Neural crest cell (in vitro differentiated cells): Measurements from ENCODE around the gene DCD. TPM values are rescaled to one million over a fixed set of nuclear protein-coding genes. Genes with fewer than 3 reads are reported as not detected.
"Not testable (repeated sequence)": the region's sequence is repeated elsewhere in the genome, so short reads cannot be mapped to it uniquely, and the experiment has no call there.

Experiments used
- DNase-seq: peaks from one replicate; pipeline ENCODE4 v3.0.0; 2021; ENCODE audit warnings: low read depth, mixed read lengths, low spot score
- H3K27ac Mint-ChIP-seq: one replicate; pipeline ENCODE4 v1.8.0; 2021; ENCODE audit warnings: mild to moderate bottlenecking, mixed read lengths; ENCODE audit not compliant: unreplicated experiment
- H3K27me3 Mint-ChIP-seq: 2 replicates; pipeline ENCODE4 v1.8.0; 2021; ENCODE audit warnings: low read depth, mild to moderate bottlenecking, mixed read lengths
- H3K36me3 Mint-ChIP-seq: 2 replicates; pipeline ENCODE4 v1.8.0; 2021; ENCODE audit warnings: low read depth, mild to moderate bottlenecking, mixed read lengths
- H3K4me1 Mint-ChIP-seq: 2 replicates; pipeline ENCODE4 v1.8.0; 2021; ENCODE audit warnings: mixed read lengths
- H3K4me3 Mint-ChIP-seq: one replicate; pipeline ENCODE4 v1.8.0; 2021; ENCODE audit warnings: mild to moderate bottlenecking, mixed read lengths
- H3K9me3 Mint-ChIP-seq: 2 replicates; pipeline ENCODE4 v1.8.0; 2021; ENCODE audit warnings: mixed read lengths
- total RNA-seq: library from RNA; stranded (reverse); gene quantifications from 2 replicates; pipeline ENCODE4 v1.2.1, GENCODE V29; 2021
- TF ChIP-seq, protein P1 (sequence below): fragments of 200-600 bp; sonication (generic); conservative IDR thresholded peaks from 2 replicates; pipeline ENCODE4 v1.5.0; 2021; ENCODE audit warnings: antibody characterized with exemption, mild to moderate bottlenecking

Gene DCD
- total RNA-seq, 1 donor from 2014 or later: not detected

DNA sequence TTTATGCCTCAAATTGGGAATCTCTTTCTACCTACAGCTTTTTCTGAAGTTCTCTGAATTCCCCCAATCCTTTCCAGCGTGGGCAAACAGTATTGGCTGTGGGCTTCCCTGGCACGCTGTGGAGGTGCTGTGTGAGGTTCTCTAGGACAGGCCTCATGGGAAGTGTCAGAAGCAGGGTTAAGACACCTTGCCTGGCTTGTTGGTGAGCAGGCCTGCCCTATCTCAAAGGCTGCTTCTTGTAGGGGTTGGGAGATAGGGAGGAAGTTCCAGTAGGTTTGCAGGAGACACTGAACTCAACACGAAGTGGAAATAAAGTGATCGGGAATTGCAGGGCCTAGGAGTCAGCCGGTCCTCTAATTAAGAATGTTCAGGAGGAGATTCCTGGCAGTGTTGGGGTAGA is 30.0 kb upstream of the DCD start:
- Mint-ChIP-seq H3K27ac (no peak overlapping the region), H3K27me3 (peaks cover 41% of the 10 kb centered on the region), H3K36me3 (no peaks in the 10 kb centered on the region), H3K9me3 (no peaks in the 10 kb centered on the region), H3K4me1 (peaks cover 5% of the 10 kb centered on the region), H3K4me3 (no peak overlapping the region)
- DNase-seq: no peak
- TF ChIP-seq, protein P1, sequence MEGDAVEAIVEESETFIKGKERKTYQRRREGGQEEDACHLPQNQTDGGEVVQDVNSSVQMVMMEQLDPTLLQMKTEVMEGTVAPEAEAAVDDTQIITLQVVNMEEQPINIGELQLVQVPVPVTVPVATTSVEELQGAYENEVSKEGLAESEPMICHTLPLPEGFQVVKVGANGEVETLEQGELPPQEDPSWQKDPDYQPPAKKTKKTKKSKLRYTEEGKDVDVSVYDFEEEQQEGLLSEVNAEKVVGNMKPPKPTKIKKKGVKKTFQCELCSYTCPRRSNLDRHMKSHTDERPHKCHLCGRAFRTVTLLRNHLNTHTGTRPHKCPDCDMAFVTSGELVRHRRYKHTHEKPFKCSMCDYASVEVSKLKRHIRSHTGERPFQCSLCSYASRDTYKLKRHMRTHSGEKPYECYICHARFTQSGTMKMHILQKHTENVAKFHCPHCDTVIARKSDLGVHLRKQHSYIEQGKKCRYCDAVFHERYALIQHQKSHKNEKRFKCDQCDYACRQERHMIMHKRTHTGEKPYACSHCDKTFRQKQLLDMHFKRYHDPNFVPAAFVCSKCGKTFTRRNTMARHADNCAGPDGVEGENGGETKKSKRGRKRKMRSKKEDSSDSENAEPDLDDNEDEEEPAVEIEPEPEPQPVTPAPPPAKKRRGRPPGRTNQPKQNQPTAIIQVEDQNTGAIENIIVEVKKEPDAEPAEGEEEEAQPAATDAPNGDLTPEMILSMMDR: no peak

DNA sequence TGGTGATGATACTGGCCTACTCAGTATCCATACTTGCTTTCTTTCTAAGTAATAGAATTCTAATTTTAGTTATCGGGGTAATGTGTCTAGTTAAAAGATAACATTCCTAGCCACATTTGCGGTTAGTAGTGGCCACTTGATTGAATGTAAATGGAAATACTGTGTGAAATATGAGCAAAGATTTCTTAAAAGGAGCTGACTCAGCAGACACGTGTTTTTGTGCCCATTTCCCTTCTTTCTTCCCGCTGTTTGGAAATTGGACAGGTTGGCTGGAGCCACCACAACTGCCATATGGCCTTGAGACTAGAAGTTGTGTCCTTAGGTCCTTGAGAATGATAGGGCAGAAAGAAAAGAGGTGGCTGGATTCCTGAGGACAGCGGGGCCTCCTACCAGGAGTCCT is 19.8 kb upstream of the DCD start:
- no peaks in the 10 kb centered on the region for H3K9me3 Mint-ChIP-seq
- TF ChIP-seq, protein P1: no peak
- H3K4me3 Mint-ChIP-seq: no peak overlapping the region
- no peaks in the 10 kb centered on the region for H3K36me3 Mint-ChIP-seq
- H3K27me3 Mint-ChIP-seq: no peaks in the 10 kb centered on the region
- DNase-seq: no peak
- H3K4me1 Mint-ChIP-seq: no peaks in the 10 kb centered on the region
- no peak overlapping the region for H3K27ac Mint-ChIP-seq

DNA sequence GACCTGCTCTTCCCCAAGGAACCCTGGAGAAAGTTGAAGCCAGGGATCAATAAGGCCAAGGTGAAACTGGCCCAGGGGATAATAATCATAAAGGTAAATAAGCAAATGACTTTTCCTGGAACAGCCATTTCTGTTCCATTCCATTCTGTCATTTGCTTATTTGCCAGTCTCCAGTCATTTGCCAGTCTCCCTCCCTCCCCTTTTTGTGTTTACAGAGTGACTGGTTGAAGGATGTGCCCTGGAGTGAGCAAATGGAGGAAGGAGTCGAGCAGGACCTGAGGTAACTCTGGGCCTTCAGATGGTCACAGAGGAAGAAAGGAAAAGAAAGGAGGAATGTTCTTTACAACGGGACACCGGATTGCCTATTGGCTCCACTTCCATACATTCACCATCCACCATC is 17.8 kb upstream of the DCD start:
- TF ChIP-seq, protein P1: no peak
- DNase-seq: no peak
- H3K4me1 Mint-ChIP-seq: no peaks in the 10 kb centered on the region

DNA sequence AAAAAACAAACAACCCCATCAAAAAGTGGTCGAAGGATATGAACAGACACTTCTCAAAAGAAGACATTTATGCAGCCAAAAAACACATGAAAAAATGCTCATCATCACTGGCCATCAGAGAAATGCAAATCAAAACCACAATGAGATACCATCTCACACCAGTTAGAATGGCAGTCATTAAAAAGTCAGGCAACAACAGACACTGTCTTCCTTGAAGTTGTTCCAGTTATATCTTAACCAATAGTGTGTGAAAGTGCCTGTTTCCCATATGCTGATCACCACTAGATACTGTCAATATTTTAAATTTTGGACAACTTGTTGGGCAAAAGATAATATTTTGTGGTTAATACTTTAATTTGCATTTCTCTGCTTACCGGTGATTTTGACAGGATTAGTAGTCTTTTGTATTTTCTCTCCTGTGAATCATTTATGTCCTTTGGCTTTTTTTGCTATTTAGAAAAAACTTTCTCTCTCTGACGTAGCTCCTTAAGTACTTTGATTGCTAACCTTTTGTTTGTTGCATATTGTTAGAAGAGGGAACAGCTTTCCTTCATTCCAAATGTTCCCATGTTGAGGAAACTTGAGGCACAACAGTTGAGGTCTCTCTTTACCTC is 17.0 kb upstream of the DCD start:
- not testable (repeated sequence) for H3K4me3 Mint-ChIP-seq, H3K9me3 Mint-ChIP-seq, H3K36me3 Mint-ChIP-seq, H3K27me3 Mint-ChIP-seq, H3K27ac Mint-ChIP-seq, H3K4me1 Mint-ChIP-seq, DNase-seq

More for the DNA sequence above, 17.8 kb upstream of the DCD start:
- Mint-ChIP-seq H3K4me3 (no peak overlapping the region), H3K27me3 (no peaks in the 10 kb centered on the region), H3K36me3 (no peaks in the 10 kb centered on the region), H3K9me3 (no peaks in the 10 kb centered on the region), H3K27ac (no peak overlapping the region)

DNA sequence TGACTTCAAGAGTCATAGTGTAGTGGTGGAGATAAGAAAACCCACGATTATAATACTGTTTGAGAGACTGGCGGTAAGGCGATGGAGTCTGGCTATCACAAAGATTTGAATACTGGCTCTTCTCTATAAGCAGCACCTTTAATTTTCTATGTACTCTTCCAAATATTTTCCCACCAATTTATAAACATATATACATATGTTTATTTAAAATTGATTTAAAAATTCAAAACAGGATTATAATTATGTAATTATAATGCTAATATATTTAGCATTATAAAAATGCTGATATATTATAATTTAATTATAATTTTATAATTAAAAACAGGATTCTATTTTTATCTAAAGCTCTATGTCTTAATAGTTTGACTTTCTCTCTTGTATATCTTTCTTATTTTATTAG is 15.4 kb upstream of the DCD start:
- TF ChIP-seq, protein P1: no peak
- H3K9me3 Mint-ChIP-seq: peaks cover 3% of the 10 kb centered on the region
- H3K27ac Mint-ChIP-seq: no peak overlapping the region
- no peak overlapping the region for H3K4me3 Mint-ChIP-seq
- no peak for DNase-seq
- no peaks in the 10 kb centered on the region for H3K36me3 Mint-ChIP-seq
- H3K4me1 Mint-ChIP-seq: peaks cover under 1% of the 10 kb centered on the region
- H3K27me3 Mint-ChIP-seq: peaks cover under 1% of the 10 kb centered on the region

DNA sequence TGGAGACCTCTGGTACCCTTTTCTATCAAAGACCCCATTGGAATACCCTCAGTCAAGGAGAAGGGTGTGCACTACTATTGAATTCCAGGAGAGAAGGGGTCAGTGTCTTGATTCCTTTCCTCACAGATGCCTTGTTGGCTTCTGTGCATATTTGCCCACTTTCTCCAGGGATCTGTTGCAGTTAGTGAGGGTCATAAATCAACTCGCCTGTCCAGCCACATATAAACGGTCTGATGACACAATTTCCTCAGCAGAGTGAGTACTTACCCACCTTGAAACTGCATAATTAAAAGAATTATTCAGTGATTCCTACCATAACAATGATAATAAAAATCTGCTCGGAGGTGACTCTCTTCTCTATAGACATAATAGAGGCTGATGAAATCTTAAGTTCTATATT is 13.9 kb upstream of the DCD start:
- no peak overlapping the region for H3K27ac Mint-ChIP-seq
- H3K36me3 Mint-ChIP-seq: no peaks in the 10 kb centered on the region
- H3K4me1 Mint-ChIP-seq: peaks cover 3% of the 10 kb centered on the region
- H3K27me3 Mint-ChIP-seq: peaks cover 4% of the 10 kb centered on the region
- TF ChIP-seq, protein P1: no peak
- no peak for DNase-seq
- no peak overlapping the region for H3K4me3 Mint-ChIP-seq
- peaks cover 5% of the 10 kb centered on the region for H3K9me3 Mint-ChIP-seq
